ENCODE results near the gene AOPEP.
"Not testable (repeated sequence)": the region's sequence is repeated elsewhere in the genome, so short reads cannot be mapped to it uniquely, and the experiment has no call there.

AOPEP gene

GRCh38 chr9:95003689-95004410, 277.4 kb downstream of the AOPEP start:
- DNase-seq, result no peak

DNA sequence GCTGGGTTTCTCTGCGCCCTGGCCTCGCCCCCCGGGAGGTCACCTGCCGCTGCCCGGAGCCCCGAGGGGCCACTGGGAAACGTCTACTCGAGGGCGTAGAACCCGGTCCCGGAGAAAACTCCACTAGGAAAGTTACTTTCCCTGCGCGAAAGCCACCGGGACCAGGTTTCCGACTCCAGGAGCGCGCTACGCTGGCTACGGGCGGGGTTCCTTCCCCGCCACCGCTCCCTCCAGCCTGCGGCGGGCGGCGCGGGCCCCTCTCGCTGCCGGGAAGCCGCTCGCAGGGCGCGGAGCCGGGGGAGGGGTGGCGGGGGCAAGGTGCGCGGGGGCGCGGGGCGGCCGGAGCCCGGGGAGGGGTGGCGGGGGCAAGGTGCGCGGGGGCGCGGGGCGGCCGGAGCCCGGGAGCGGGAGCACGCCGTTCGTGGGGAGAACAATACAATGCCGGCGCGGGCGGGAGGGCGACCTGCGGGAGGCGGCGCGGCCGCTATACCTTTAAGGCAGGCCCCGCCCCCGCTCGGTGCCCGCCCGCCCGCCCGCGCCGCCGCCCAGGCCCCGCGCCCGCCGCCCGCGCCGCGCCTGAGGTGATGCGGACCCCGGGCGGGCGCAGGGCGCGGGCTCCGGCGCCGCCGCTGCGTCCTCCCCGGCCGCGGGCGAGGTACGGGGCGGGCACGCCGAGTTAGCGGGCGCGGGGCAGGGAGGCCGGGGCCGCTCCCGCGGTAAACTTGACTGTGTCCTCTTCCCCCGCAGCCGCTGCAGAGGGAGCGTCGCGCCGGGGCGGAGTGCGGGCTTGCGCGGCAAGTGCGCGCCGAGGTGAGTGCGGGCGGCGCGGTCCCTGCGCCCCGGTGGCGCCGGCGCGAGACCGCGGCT, 278.1 kb downstream of the AOPEP start:
- peak; percentile 67 for DNase-seq

- no peak for DNase-seq
Measured at GRCh38 chr9:95005278-95006143, 279.0 kb downstream of the AOPEP start.

- DNase-seq, result no peak
Measured at GRCh38 chr9:95007226-95007869, 280.8 kb downstream of the AOPEP start.

GRCh38 chr9:95008151-95008771, 281.8 kb downstream of the AOPEP start:
- no peak for DNase-seq

DNA sequence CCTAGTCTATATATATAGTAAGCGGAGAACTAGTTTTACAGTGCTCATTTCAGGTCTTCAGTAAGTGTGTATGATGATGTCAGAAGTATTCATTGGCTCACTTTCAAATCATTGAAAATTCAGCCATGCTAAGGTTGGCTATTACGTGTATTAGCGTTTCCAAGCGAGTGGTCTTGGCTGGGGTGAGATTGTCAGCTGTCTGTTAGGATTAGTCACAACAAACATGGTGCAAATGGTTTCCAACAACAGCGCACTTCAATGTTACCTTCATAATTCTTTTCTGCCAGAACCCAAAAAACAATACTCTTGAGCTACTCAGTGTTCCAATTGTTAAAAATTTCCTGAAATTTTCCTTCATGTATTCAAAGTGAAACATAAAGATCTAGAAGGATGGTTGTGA, 283.0 kb downstream of the AOPEP start:
- DNase-seq, result no peak

- no peak for DNase-seq
Measured at GRCh38 chr9:95010431-95010838, 283.9 kb downstream of the AOPEP start.

DNA sequence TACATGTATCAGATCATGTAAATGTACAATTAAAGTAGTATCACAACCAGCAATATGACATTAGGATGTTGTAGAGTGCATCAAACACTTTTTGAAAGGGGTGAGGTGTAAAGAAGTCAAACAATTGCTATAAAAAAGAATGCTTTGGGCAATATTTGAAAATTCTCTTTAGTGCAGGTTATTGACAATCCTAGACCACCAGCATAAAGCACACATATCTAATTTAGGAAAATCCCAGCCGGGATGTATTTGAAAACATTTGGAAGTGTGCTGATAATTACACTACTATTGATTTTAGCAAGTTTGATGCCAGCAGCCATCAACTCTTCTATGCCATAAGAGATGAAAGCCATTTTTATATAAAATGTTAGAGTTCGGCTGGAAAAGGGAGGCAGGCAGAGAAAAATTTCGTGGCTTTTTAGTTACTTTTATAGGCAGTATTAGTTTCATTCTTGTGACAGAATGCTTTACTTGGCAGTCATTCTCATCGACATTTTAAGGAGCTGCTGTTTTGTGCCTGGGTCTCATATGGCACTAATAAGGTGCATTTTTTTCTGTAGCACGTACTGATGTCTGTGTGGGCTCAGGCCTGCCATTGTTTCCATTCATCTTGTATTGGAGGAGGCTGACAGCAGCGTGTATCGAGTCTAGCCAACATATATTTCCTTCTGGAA, 285.7 kb downstream of the AOPEP start:
- no peak for DNase-seq

GRCh38 chr9:95012902-95013301, 286.4 kb downstream of the AOPEP start:
- DNase-seq, result no peak

DNA sequence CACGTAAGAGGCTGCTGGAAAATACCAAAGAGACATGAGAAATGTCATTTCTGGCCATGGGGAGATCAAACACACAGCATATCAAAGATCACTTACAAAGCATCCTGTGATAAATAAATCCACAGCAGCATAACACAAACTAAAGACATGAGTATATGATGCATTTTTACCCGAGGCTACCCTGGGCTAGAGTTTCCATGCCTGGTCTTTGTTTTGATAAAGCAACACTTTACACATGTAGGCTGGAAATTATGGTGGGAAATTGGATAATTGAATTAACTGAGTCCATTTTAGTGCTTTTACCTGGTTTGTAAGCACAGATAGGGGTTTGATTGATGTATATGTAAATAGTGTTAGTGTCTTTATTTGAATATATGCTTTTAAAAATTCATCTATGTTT, 288.4 kb downstream of the AOPEP start:
- no peak for DNase-seq

DNA sequence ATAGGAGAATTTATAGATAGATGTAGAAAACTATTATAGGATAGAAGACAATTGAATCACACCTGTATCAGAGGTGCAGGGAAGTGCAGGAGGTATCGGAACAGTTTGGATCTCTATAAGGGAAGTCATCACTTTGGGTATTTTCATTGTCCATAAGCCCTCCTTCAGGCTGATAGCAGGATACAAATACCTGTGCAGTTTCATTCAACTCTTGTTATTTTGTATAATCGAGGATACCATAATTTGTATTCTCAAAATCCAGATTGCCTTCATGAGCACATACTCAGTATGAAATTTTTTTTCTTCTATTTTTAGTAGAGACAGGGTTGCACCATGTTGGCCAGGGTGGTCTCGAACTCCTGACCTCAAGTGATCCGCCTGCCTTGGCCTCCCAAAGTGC, 289.1 kb downstream of the AOPEP start:
- no peak for DNase-seq

DNA sequence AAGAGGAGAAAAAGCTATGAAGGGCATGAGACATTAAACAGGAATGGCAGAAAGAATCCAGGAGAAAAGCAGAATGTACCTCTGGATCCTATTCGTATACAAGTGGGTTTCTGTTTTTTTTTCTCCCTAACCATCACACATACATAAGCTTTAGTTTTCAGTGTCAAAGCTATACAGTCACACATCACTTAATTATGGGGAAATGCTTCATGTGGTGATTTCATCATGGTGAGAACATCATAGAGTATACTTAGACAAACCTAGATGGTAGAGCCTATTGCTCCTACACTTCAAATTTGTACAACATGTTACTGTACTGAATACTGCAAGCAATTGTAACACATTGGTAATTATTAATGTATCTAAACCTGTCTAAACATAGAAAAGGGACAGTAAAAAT, 290.6 kb downstream of the AOPEP start:
- no peak for DNase-seq

GRCh38 chr9:95017661-95018060, 291.2 kb downstream of the AOPEP start:
- no peak for DNase-seq

- no peak for DNase-seq
Measured at GRCh38 chr9:95018099-95018936, 291.8 kb downstream of the AOPEP start.

GRCh38 chr9:95020644-95021043, 294.1 kb downstream of the AOPEP start:
- not testable (repeated sequence) for DNase-seq

GRCh38 chr9:95021166-95021886, 294.8 kb downstream of the AOPEP start:
- DNase-seq, result no peak

DNA sequence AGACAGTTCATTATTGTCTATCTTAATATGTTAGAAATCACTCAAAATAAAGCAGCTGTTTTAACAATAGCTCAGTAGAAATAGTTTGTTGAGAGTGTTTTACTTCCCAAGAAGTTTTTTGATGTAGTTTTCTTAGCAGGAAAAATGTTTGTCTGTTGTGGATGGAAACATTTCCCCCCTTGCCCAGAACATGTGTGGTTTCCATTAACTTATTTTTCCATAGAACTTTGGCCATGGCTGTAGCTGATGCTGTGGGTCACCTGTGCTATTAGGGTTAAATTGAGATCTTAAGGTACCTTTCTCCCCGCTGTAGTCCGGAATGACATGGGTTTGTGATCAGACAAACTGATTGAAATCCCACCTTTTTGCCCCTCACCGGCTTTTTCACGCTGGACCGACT, 296.2 kb downstream of the AOPEP start:
- no peak for DNase-seq

DNA sequence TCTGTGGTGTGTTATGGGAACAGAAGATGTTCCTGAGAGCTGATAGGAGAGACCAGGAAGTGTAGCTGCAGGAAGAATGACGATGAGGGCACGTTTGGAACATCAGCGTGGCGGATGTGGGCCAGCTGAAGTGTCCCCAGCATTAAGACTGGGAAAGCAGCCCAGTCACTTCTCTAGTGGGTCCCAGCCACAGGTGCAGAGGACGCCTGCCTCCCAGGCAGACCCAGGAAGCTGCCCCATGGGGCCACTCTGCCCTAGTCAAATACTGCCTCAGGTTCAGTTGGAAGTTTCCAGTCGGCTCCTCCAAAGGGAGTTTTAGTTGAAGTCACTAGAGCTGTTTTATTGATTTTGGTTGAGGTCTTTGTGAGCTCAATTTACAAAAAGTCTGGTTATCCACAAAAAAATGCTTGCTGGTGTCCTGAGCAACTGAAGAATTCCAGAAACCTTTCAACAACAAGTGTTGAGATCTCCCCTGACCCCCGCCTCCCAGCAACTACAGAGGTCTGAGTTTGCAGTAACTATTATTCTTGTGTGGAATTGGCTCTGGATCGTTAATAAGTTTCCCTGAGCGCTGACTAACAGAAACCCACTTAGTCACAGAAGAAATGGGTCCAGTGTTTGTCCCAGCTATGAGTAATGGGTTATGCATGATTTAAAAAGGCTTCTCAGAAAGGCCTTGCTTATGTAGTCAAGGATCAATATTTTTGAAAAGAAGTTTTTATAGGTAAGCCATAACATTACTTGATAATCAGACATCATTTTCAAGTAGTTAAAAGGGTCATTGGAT, 296.9 kb downstream of the AOPEP start:
- no peak for DNase-seq

DNA sequence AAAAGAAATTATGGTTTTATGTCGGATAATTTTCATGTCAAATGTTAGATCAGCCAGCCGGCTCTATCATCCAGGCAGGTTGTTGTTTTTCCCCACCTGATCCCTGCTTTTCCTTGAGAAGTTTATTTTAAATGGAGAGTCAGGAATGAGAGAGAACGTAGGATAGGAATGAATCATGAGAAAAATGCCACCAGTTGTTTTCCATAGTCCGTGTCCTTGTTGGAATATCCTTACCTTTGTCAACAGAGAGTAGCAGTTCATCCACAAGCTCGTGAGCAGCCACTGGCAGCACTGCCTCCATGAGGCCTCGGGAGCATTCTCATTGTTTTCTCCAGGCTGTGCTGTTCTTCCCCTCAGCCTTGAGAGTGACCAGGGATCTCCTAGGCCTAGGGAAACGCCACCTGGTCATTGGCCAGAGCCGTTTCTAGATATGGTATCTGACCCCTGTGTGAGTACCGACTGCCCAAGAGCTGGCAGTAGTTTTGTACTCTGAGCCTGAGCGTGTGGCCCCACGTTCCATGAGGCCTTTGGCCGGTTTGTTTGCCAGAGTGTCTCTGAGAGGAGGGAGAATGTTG, 297.7 kb downstream of the AOPEP start:
- no peak for DNase-seq

Measured in activated CD8-positive, alpha-beta memory T cell treated with anti-CD3 and anti-CD28 coated beads, Interleukin-2, amount 50 U/mL, for 48 hours (primary cell).